GM18870 (cell line): ENCODE measurements around the gene THBD.

ENCODE experiments used
- ATAC-seq: cut with Tn5 transposase; IDR thresholded peaks from one replicate; pipeline ENCODE4 v1.9.1; 2021; ENCODE audit warnings: moderate library complexity; ENCODE audit not compliant: unreplicated experiment

THBD gene

GRCh38 chr20:23017516-23017915 is 32.0 kb downstream of the THBD start:
- no peak for ATAC-seq

DNA sequence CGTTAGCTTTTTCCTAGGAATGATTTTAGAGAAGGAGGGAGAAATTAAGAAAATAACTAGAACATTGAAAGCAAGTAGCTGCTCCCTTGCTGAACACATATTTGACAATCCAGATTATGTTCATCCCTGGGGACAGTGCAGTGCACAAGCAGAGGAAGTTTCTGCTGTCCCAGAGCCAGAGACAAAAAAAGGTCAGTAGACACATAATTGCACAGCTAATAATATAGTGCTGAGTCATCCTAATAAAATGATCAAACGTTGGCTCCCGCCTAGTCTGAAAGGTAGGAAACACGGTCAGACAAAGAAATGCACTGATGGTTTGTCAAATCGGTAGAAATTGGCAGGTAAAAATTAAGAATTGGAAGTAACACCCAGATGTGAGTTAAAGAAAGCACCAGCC is 36.0 kb downstream of the THBD start:
- ATAC-seq = no peak

GRCh38 chr20:23011008-23011721 is 38.3 kb downstream of the THBD start:
- no peak for ATAC-seq

- no peak for ATAC-seq
Observed at GRCh38 chr20:23010096-23010495, 39.4 kb downstream of the THBD start.

- ATAC-seq = no peak
Observed at GRCh38 chr20:23009636-23010035, 39.8 kb downstream of the THBD start.

GRCh38 chr20:23008667-23009066 is 40.8 kb downstream of the THBD start:
- ATAC-seq = no peak

DNA sequence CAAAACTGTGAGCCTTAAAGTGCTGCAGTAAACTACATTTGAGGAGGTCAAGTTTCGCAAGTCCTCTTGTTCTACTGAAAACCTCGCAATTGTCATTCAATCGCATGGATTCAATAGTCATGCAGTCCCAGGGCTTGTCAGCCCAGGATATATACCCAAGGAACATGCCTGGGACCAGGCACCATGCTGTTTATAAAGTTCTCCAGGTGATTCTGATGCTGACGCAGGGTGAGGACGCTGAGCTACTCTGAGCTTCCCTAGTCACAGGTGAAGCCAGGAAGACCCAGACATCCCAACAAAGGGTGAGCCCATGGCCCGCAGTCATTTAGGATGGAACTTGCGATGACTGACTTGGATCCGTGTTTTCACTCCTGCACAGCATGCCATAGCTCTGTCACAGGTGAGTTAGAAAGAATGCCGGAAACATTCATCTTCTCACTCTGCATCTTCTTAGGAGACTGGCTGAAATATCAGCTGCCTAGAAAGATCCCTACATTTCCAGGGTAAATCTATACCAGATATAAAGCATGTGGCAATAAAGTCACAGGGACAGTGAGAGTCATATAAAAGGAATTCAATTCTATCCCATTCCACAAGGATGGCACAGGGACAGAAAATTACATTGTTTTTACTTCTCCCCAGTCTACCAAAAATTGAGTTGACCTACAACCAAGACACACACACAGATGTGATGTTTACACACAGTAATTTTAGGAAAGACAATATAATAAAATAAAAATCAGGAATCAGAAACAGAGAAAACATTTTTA is 41.4 kb downstream of the THBD start:
- ATAC-seq = no peak

DNA sequence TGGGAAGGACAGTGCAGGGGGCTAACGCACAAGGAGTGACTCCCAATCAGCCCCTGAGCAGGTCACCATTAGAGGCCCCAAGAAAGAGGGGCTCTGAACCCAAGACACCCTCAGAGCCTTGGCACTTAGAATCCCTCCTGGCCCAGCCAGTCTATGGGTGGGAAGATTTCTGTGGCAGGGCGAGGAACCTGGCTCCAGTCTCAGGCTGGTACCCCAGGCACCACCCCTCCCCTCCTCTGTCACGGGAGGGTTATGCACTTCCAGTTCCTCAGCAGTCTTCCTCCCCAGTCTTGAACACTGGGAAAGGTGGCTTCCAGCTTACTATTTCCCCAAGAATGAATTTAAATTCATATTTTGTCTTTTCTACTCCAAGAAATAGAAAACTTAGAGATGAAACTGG is 42.0 kb downstream of the THBD start:
- ATAC-seq = no peak

DNA sequence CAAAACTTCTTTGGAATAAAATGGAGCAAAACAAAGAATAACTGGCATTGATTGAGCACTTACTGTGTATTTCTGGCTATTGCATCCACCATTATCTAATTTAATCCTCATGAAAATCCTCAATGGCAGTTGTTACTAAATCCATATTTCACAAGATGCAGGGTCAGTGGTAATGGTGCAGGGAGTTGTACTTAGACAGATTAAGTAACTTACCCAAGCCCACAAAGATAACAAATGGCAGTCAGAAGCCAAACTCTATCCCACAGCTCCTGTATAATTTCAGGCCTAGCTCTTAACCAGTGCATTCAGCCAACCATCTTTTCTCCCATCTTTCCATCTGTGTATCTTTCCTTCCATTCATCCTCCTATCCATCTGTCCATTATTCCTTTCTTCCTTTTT is 43.7 kb downstream of the THBD start:
- no peak for ATAC-seq

DNA sequence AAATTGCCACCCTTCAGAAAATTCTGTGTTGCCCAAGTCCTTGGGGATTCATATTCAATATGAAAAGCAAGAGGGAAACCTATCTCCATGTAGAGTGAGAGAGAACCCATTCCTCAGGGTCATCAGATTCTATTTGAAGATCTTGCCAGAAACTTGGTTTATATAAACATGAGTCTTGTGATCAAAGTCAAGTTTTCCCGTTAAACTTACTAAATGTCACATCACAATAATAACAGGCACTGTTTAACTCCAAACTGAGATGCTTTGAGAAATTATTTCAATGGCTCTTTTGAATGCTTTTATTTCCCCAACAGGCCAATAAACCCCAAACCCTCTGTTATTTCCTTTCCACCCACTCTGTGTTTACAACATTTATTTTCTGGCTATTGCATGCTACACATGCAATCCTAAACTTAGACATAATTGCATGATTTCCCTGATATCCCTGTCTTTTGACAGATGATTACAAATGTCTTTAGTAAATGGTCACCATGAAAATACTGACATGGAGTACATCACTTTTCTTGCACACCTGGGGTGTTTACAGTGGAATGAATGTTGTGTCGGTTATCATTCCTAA is 45.5 kb downstream of the THBD start:
- ATAC-seq = no peak

DNA sequence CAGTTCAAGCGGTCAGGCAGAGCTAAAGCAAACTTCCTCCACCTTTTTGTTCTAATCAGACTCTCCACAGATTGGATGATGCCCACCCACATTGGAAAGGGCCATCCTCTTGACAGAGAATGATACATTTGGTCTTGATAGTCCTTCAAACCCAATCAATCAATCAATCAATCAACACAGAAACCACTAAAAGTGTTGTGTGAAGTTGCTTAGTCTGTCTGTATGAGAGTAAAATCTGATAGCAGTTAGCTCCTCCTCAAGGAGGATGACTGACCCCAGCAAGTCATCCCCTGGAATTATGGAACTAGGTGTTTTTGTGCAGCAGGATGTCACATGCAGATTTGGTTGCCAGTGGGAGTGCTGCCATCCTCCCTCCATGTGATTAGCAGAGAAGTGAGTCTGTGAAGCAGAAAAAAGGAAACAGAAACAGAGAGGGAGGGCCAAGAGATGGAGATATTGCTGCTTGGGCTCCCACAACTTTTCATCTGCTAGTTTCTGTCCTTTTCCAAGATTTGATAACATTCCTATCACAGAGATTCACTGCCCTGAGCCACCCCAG is 46.3 kb downstream of the THBD start:
- no peak for ATAC-seq

DNA sequence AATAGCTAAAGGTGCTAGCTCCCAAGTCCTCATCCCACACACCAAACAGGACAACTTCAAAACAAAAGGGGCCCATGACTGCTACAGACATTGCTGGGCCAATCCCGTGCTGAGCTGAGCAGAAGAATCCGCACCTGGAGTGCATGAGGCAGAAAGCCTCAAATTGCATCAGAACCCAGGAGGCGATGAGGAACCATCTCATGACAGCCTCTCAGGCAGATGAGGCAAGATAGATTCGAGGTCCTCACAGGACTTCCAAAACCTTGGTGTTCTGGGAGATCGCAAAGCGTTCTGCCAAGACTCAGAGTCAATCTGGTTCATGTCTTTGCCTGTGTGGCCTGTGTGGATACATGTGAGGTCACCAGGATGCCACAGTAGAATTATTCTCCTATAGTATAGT is 47.2 kb downstream of the THBD start:
- no peak for ATAC-seq

GRCh38 chr20:23000232-23000947 is 49.1 kb downstream of the THBD start:
- ATAC-seq = no peak

- ATAC-seq = no peak
Observed at GRCh38 chr20:22999756-23000155, 49.7 kb downstream of the THBD start.

DNA sequence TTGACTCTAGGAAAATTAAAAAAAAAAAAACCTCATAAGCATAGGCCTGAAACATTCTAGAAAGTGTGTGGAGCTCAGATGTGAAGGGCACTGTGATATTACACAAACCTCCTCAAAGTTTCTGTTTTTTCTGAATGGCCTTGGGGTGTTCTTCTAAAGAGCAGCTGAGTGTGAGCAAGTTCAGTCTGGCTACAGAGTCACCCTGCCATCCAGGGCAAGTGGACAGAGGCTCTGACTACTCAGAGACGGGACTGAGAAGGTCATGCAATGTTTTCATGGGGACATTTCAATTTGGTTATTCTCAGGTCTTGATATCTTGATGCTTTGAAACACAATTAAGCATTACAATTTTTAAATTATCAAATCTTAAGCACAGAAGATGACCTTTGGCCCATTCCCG is 51.0 kb downstream of the THBD start:
- no peak for ATAC-seq

DNA sequence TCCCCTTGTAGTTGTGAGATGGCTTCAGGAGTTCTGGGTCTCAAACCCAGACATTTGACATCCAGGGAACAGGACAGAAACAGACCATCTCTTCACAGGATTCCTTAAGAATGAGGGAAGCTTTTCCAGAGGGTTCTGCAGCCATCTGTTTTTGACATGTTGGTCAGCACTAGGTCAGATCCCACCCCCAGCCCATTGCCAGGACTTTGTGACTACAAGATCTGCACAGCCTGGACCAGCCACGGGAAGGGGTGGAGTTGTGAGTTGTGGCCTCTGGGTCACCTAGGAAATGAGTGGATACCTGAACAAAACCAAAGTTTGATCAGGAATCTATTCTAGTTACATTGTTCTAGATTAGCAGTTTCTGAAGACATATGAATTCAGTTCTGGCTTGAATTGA is 53.5 kb downstream of the THBD start:
- ATAC-seq = no peak
